Thymus (tissue), 11 donors: ENCODE data around the gene COBL. TPM values are rescaled to one million over a fixed set of nuclear protein-coding genes. Genes with fewer than 3 reads are reported as not detected.
A peak's percentile ranks its signal among the peaks of the same experiment; 100 is the strongest.

ENCODE experiments used
- DNase-seq, 9 donors: peaks; one replicate each; pipeline ENCODE4 v3.0.0-alpha.2; 2013; ENCODE audit warnings: low spot score in 9 of 9, low read depth in 6 of 9, missing footprints in 1 of 9
- H3K27ac ChIP-seq, 2 donors: one replicate each; pipeline ENCODE4 v1.5.1; 2013; ENCODE audit warnings: control low read depth in 1 of 2, low read depth in 1 of 2, low read length in 1 of 2, mild to moderate bottlenecking in 1 of 2, moderate library complexity in 1 of 2
- H3K27me3 ChIP-seq, 2 donors: one replicate each; pipeline ENCODE4 v1.5.1; 2013; ENCODE audit warnings: low read length in 1 of 2; ENCODE audit not compliant: control insufficient read depth in 2 of 2, insufficient read depth in 1 of 2
- H3K36me3 ChIP-seq, 2 donors: one replicate each; pipeline ENCODE4 v1.5.1; 2013; ENCODE audit warnings: low read length in 1 of 2, mild to moderate bottlenecking in 1 of 2, moderate library complexity in 1 of 2; ENCODE audit not compliant: control insufficient read depth in 2 of 2, insufficient read depth in 2 of 2
- H3K4me1 ChIP-seq, 2 donors: one replicate each; pipeline ENCODE4 v1.5.1; 2013; ENCODE audit warnings: low read length in 2 of 2; ENCODE audit not compliant: control insufficient read depth in 2 of 2, insufficient read depth in 2 of 2
- H3K4me3 ChIP-seq, 2 donors: one replicate each; pipeline ENCODE4 v1.5.1; 2013; ENCODE audit warnings: low read length in 2 of 2, control low read depth in 1 of 2, mild to moderate bottlenecking in 1 of 2
- H3K9me3 ChIP-seq, 2 donors: one replicate each; pipeline ENCODE4 v1.5.1; 2013; ENCODE audit warnings: low read length in 1 of 2, mild to moderate bottlenecking in 1 of 2; ENCODE audit not compliant: control insufficient read depth in 2 of 2, insufficient read depth in 1 of 2
- WGBS: extraction: QIAGEN DNeasy Blood & Tissue Kit; methylation state at CpG from one replicate; pipeline ENCODE4 v1.1.7; 2013; 5-methylcytosine and 5-hydroxymethylcytosine counted together
- polyA plus RNA-seq: library from polyadenylated mRNA; stranded (reverse); fragments of 200-250 nt; gene quantifications from one replicate; pipeline ENCODE4 v1.2.3, GENCODE V29; 2013
- total RNA-seq: library from RNA; stranded (reverse); fragments of 120-200 nt; gene quantifications from one replicate; pipeline ENCODE4 v1.2.4, GENCODE V29; 2013
- donor health status: healthy.

COBL gene
- total and polyA plus RNA-seq, 2 donors = 0.66 to 2.0 TPM

- Histone ChIP-seq H3K27me3 (peaks cover 0 to 4% of the 10 kb centered on the region in 2 donors), H3K36me3 (no peaks in the 10 kb centered on the region), H3K4me1 (no peaks in the 10 kb centered on the region), H3K27ac (no peak overlapping the region), H3K4me3 (no peak overlapping the region), H3K9me3 (no peaks in the 10 kb centered on the region)
- no peak for DNase-seq
- 29% methylated on average over 6 of the region's 6 CpGs for WGBS
Measured at GRCh38 chr7:51182636-51183166, 133.9 kb downstream of the COBL start.

GRCh38 chr7:51180092-51180491 is 136.5 kb downstream of the COBL start:
- no peak for DNase-seq
- no peaks in the 10 kb centered on the region for H3K36me3 ChIP-seq
- H3K27me3 ChIP-seq = peaks cover 0 to 7% of the 10 kb centered on the region in 2 donors
- H3K27ac ChIP-seq = no peak overlapping the region
- no peak overlapping the region for H3K4me3 ChIP-seq
- WGBS = 98% methylated on average over 4 of the region's 4 CpGs
- no peaks in the 10 kb centered on the region for H3K4me1 ChIP-seq
- no peaks in the 10 kb centered on the region for H3K9me3 ChIP-seq

DNA sequence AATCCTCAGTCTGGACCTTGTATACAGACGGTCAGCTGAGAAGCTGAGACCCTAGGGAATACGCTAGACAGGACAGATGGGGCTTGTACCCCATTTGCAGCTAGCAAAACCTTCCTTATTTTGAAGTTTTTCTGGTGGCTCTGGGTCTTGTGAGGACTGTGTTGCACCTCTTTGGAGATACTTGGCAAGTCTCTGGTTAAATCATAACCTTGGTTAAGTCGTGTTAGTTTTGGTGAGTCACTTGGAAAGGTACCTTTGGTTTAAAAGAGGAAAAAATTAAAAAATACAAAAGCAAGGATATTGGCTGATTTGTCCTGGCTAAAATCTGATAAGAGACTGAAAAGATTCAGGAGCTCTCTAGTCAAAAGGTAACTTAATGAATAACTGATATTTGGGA is 140.6 kb downstream of the COBL start:
- no peak for DNase-seq
- Histone ChIP-seq H3K4me3 (no peak overlapping the region), H3K4me1 (no peaks in the 10 kb centered on the region), H3K36me3 (no peaks in the 10 kb centered on the region), H3K27me3 (peaks cover 0 to 5% of the 10 kb centered on the region in 2 donors), H3K9me3 (no peaks in the 10 kb centered on the region), H3K27ac (no peak overlapping the region)
- 68% methylated on average over 3 of the region's 3 CpGs for WGBS

- Histone ChIP-seq H3K4me3 (no peak overlapping the region), H3K9me3 (no peaks in the 10 kb centered on the region), H3K36me3 (no peaks in the 10 kb centered on the region), H3K4me1 (no peaks in the 10 kb centered on the region), H3K27ac (no peak overlapping the region), H3K27me3 (peaks cover 0 to 5% of the 10 kb centered on the region in 2 donors)
- WGBS = 69% methylated on average over 6 of the region's 6 CpGs
- no peak for DNase-seq
Measured at GRCh38 chr7:51175316-51175991, 141.2 kb downstream of the COBL start.

GRCh38 chr7:51165337-51165736 is 151.3 kb downstream of the COBL start:
- no peak for DNase-seq
- 99% methylated on average over 1 of the region's 1 CpG for WGBS
- H3K27ac ChIP-seq = no peak overlapping the region

DNA sequence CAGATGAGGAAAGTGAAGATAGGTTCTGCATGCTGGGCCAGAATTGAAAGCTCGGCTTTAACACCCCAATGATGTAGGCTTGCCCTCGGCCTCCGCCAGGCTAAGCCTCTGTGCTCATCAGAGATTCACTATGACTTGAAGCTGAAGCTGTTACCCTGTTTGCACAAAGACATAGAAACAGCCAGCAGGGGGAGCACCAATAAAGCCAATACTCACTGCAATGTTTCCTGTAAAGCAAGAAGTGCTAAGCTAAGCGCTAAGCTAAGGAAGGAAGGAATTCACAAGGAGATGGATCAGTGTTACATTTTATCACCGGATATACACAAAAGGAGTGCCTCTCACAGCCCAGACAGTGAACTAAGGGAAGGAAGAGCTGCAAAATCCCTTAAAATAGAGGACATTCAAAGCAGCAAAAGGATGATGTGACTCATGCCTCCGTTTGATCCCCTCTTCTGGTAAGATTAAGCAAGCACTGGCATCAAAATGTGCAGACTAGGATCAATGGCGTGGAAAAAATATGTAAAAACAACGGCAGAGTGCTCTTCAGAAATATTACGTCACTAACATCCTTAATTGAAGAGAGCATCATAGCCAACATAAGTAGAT is 153.8 kb downstream of the COBL start:
- Histone ChIP-seq H3K4me1 (peaks cover 0 to 16% of the 10 kb centered on the region in 2 donors), H3K27ac (no peak overlapping the region), H3K9me3 (no peaks in the 10 kb centered on the region), H3K4me3 (no peak overlapping the region), H3K36me3 (peaks cover 0 to 4% of the 10 kb centered on the region in 2 donors), H3K27me3 (no peaks in the 10 kb centered on the region)
- 40% methylated on average over 9 of the region's 9 CpGs for WGBS
- DNase-seq = peak in 8 of 9 donors; percentile 64 to 90 (median 73)

More at GRCh38 chr7:51165337-51165736, 151.3 kb downstream of the COBL start:
- H3K4me1 ChIP-seq = peaks cover 0 to 6% of the 10 kb centered on the region in 2 donors
- H3K9me3 ChIP-seq = no peaks in the 10 kb centered on the region
- no peaks in the 10 kb centered on the region for H3K36me3 ChIP-seq
- no peak overlapping the region for H3K4me3 ChIP-seq
- no peaks in the 10 kb centered on the region for H3K27me3 ChIP-seq

- peaks cover 0 to 4% of the 10 kb centered on the region in 2 donors for H3K36me3 ChIP-seq
- DNase-seq = no peak
- no peaks in the 10 kb centered on the region for H3K9me3 ChIP-seq
- H3K27me3 ChIP-seq = no peaks in the 10 kb centered on the region
- H3K4me1 ChIP-seq = peaks cover 2 to 23% of the 10 kb centered on the region in 2 donors
- H3K4me3 ChIP-seq = no peak overlapping the region
- no peak overlapping the region for H3K27ac ChIP-seq
- WGBS = 96% methylated on average over 6 of the region's 6 CpGs
Measured at GRCh38 chr7:51161937-51162336, 154.7 kb downstream of the COBL start.

DNA sequence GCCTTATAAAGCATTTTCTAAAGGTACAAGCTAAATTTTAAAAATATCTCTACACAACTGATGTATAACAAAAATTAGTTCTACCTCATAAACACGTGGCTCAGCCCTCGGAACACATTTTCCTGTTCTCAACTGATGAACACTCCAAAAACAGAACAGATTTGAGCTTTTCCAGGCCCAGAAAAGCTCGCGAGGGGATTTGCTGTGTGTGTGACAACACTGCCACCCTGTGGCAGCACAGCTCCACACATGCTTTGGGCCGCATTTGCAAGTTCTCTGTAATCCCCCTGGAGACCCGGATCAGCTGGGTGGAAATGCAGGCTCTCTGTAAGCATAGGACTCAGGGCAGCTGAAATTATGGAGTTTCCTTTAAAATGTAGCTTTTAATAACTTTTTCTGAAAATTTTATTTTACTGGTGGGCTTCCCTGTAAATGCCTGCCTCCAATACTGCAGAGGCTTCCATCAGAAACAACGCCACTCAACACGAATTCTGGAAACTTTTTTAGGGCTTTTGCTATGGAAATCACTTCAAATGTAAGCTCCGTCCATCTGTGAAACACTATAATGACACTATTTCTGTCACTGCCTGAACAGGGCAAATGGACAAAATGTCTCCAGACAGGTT is 155.5 kb downstream of the COBL start:
- H3K27ac ChIP-seq = no peak overlapping the region
- peaks cover 0 to 4% of the 10 kb centered on the region in 2 donors for H3K36me3 ChIP-seq
- no peaks in the 10 kb centered on the region for H3K9me3 ChIP-seq
- WGBS = 32% methylated on average over 9 of the region's 9 CpGs
- peaks cover 7 to 29% of the 10 kb centered on the region in 2 donors for H3K4me1 ChIP-seq
- DNase-seq = peak in 8 of 9 donors; percentile 52 to 86 (median 76)
- no peak overlapping the region for H3K4me3 ChIP-seq
- no peaks in the 10 kb centered on the region for H3K27me3 ChIP-seq

DNA sequence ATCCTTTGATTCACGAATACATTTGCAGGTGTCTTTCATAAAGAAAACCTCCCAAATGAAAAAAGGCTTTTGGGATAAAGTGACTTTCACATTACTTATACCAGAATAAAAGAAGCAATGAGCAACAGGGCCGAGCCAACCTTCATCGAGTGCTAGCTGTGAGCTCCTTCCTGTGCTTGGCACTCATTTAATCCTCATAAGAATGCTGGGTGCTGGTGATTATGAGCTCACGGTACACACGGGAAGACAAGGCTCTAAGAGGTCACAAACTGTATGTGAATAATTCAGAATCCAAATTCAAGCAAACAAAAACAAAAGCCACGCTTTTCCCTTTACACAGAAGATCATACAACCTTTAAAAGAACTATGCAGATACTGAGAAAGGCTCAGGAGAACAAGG is 156.2 kb downstream of the COBL start:
- Histone ChIP-seq H3K4me3 (no peak overlapping the region), H3K27ac (no peak overlapping the region), H3K36me3 (peaks cover 0 to 4% of the 10 kb centered on the region in 2 donors), H3K4me1 (peaks cover 10 to 29% of the 10 kb centered on the region in 2 donors), H3K27me3 (no peaks in the 10 kb centered on the region), H3K9me3 (no peaks in the 10 kb centered on the region)
- 91% methylated on average over 6 of the region's 6 CpGs for WGBS
- DNase-seq = no peak
